Keratinocyte (primary cell): ENCODE measurements around the gene SLC27A2. TPM values are rescaled to one million over a fixed set of nuclear protein-coding genes. Genes with fewer than 3 reads are reported as not detected.

Experiments
- DNase-seq: peaks from one replicate; pipeline ENCODE4 v3.0.0-alpha.2; 2011; ENCODE audit warnings: low read depth, missing footprints, low spot score
- FAIRE-seq: peaks from 2 replicates; lab custom pipeline; 2011; peaks lifted over from hg19 to GRCh38; lab: Jason Lieb, UNC
- H2AFZ ChIP-seq: 2 replicates; pipeline ENCODE4 v1.6.0; 2012; ENCODE audit warnings: low read length, control low read depth, inconsistent platforms; ENCODE audit not compliant: control insufficient read depth
- H3K27ac ChIP-seq: 2 replicates; pipeline ENCODE4 v1.5.1; 2011; ENCODE audit warnings: low read length; ENCODE audit not compliant: control insufficient read depth, insufficient read depth
- H3K27me3 ChIP-seq: 3 replicates; pipeline ENCODE4 v1.6.0; 2011; ENCODE audit warnings: low read length; ENCODE audit not compliant: control insufficient read depth, insufficient read depth; ENCODE audit errors: extremely low read depth
- H3K36me3 ChIP-seq, 2 experiments: 2 replicates in 1 of 2; 3 replicates in 1 of 2; pipeline ENCODE4 v1.5.1; 2011; ENCODE audit warnings: low read length in 2 of 2, mild to moderate bottlenecking in 1 of 2; ENCODE audit not compliant: control insufficient read depth in 2 of 2, insufficient read depth in 2 of 2; ENCODE audit errors: extremely low read depth in 1 of 2
- H3K4me1 ChIP-seq: 3 replicates; pipeline ENCODE4 v1.5.1; 2011; ENCODE audit warnings: low read length; ENCODE audit not compliant: control insufficient read depth, insufficient read depth; ENCODE audit errors: extremely low read depth
- H3K4me2 ChIP-seq: 3 replicates; pipeline ENCODE4 v1.6.0; 2011; ENCODE audit warnings: low read depth, low read length; ENCODE audit not compliant: control insufficient read depth, insufficient read depth; ENCODE audit errors: extremely low read depth
- H3K4me3 ChIP-seq, 3 experiments: fragments of 200-600 bp in 1 of 3; sonication (generic) in 1 of 3; 2 replicates in 2 of 3; 3 replicates in 1 of 3; pipeline ENCODE4 v1.5.1; 2011 to 2016; ENCODE audit warnings: low read length in 3 of 3, mild to moderate bottlenecking in 3 of 3, control low read depth in 2 of 3, inconsistent platforms in 1 of 3, low read depth in 1 of 3, mixed read lengths in 1 of 3, mixed run types in 1 of 3, moderate library complexity in 1 of 3; ENCODE audit not compliant: control insufficient read depth in 2 of 3, insufficient read depth in 2 of 3; ENCODE audit errors: extremely low read depth in 1 of 3
- H3K79me2 ChIP-seq: 2 replicates; pipeline ENCODE4 v1.6.0; 2012; ENCODE audit warnings: low read length; ENCODE audit not compliant: control insufficient read depth, insufficient read depth
- H3K9ac ChIP-seq: 3 replicates; pipeline ENCODE4 v1.6.0; 2011; ENCODE audit warnings: low read length; ENCODE audit not compliant: control insufficient read depth, insufficient read depth; ENCODE audit errors: extremely low read depth
- H3K9me1 ChIP-seq: 3 replicates; pipeline ENCODE4 v1.6.0; 2011; ENCODE audit warnings: low read length; ENCODE audit not compliant: control insufficient read depth, insufficient read depth; ENCODE audit errors: extremely low read depth
- H3K9me3 ChIP-seq: 2 replicates; pipeline ENCODE4 v1.5.1; 2012; ENCODE audit warnings: low read depth, low read length; ENCODE audit not compliant: control insufficient read depth
- H4K20me1 ChIP-seq: 3 replicates; pipeline ENCODE4 v1.6.0; 2011; ENCODE audit warnings: low read length; ENCODE audit not compliant: control insufficient read depth, insufficient read depth; ENCODE audit errors: extremely low read depth
- CTCF ChIP-seq, 3 experiments: IDR thresholded peaks in 1 of 3; conservative IDR thresholded peaks in 1 of 3; optimal IDR thresholded peaks in 1 of 3; 2 replicates in 2 of 3; 3 replicates in 1 of 3; pipeline versions ENCODE3 to v1.5.1; 2011; ENCODE audit warnings: low read length in 3 of 3, mild to moderate bottlenecking in 3 of 3, moderate library complexity in 2 of 3, control low read depth in 1 of 3, inconsistent platforms in 1 of 3; ENCODE audit not compliant: insufficient read depth in 2 of 3; ENCODE audit errors: extremely low read depth in 1 of 3
- EZH2 ChIP-seq: IDR thresholded peaks from one replicate; pipeline ENCODE4 v1.6.1; 2012; ENCODE audit warnings: inconsistent platforms, mild to moderate bottlenecking, low read length, moderate library complexity
- dilution Hi-C: fragments of 300-500 bp; cut with MboI; formaldehyde crosslinking; loops from one replicate; pipeline ENCODE4 v1.7.0; 2020; ENCODE audit warnings: low sequenced_read_pairs; ENCODE audit not compliant: extremely low pct_ligation_motif_present
- polyA plus RNA-seq, 5 experiments: library from polyadenylated mRNA; depleted of rRNA in 3 of 5; stranded (reverse) in 3 of 5; stranded (forward) in 1 of 5; unstranded in 1 of 5; fragments of >200 nt; gene quantifications; 1 replicate in 1 of 5; 2 replicates in 3 of 5; 3 replicates in 1 of 5; pipeline versions ENCODE4 v1.2.1 to v1.2.3, GENCODE V29; 2011 to 2012; ENCODE audit warnings: missing spikeins in 2 of 5, low read depth in 1 of 5, low replicate concordance in 1 of 5

The SLC27A2 gene
- polyA plus RNA-seq, 1 donor (not counting 4 experiments of a cell fraction or from before 2014, with no cell fraction given): 0.34 TPM

DNA sequence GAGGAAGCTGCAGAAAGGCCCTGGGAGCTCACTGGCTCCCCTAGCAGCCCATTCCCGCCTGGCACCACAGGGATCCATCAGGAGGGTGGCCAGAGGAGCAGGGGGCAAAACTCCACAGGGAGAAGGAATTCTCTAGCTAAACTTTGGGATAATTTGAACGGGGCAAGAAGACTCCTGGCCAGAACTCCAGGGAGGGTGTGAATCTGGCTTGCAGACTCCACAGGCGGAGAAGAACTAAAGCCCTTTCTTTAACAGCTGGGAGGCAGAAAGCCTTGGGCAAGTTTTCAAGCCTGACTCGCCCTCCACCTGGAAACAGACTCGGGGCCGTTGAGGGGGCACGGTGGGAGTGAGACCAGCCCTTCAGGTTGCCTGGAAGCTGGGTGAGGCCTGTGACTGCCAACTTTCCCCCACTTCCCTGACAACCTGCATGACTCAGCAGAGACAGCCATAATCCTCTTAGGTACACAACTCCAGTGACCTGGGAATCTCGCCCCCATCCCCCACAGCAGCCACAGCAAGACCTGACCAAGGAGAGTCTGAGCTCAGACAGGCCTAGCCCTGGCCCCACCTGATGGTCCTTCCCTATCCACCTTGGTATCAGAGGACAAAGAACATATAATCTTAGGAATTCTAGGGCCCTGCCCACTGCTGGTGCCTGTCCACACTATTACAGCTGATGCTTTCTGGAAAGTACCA, 28.6 kb downstream of the SLC27A2 start:
- Histone ChIP-seq H3K4me3 (peak overlapping the region in 2 of 3 experiments; percentile 37 to 45), H4K20me1 (no peaks in the 10 kb centered on the region), H3K9me3 (no peaks in the 10 kb centered on the region), H3K9me1 (no peaks in the 10 kb centered on the region), H3K4me2 (peak overlapping the region; percentile 50), H3K9ac (peak overlapping the region; percentile 65), H3K27ac (peak overlapping the region; percentile 69), H2AFZ (peak overlapping the region; percentile 90), H3K4me1 (peaks cover 23% of the 10 kb centered on the region), H3K79me2 (no peaks in the 10 kb centered on the region), H3K27me3 (no peaks in the 10 kb centered on the region), H3K36me3 (no peaks in the 10 kb centered on the region)
- DNase-seq: no peak
- peak in 2 of 3 experiments; percentile 29 to 37 for TF ChIP-seq CTCF (optimal IDR thresholded peaks at IDR 0.05 in 1 of 3, IDR thresholded peaks at IDR 0.05 in 1 of 3, conservative IDR thresholded peaks at IDR 0.05 in 1 of 3; ENCODE audit: extremely low read depth in 1 of 3, insufficient read depth in 2 of 3, low read length in 3 of 3)
- TF ChIP-seq EZH2: no peak
- dilution Hi-C loops: no loop called here
- FAIRE-seq: no peak

GRCh38 chr15:50218291-50218690, 36.3 kb downstream of the SLC27A2 start:
- H3K36me3 ChIP-seq: no peaks in the 10 kb centered on the region
- no peak overlapping the region for H3K4me2 ChIP-seq
- no peak overlapping the region for H3K27ac ChIP-seq
- no peak overlapping the region for H3K9ac ChIP-seq
- no peak for DNase-seq
- H3K9me1 ChIP-seq: no peaks in the 10 kb centered on the region
- TF ChIP-seq CTCF (optimal IDR thresholded peaks at IDR 0.05 in 1 of 3, IDR thresholded peaks at IDR 0.05 in 1 of 3, conservative IDR thresholded peaks at IDR 0.05 in 1 of 3; ENCODE audit: extremely low read depth in 1 of 3, insufficient read depth in 2 of 3, low read length in 3 of 3) (no peak), EZH2 (no peak)
- H3K4me1 ChIP-seq: no peaks in the 10 kb centered on the region
- dilution Hi-C loops: no loop called here
- no peak overlapping the region for H2AFZ ChIP-seq
- no peaks in the 10 kb centered on the region for H4K20me1 ChIP-seq
- H3K9me3 ChIP-seq: no peaks in the 10 kb centered on the region
- H3K79me2 ChIP-seq: no peaks in the 10 kb centered on the region
- FAIRE-seq: no peak
- no peak overlapping the region for H3K4me3 ChIP-seq
- peaks cover 3% of the 10 kb centered on the region for H3K27me3 ChIP-seq
